Activated CD8-positive, alpha-beta memory T cell treated with anti-CD3 and anti-CD28 coated beads, Interleukin-2, amount 50 U/mL, for 4 hours (primary cell): ENCODE measurements around the gene FNDC5.

ENCODE experiments used
- DNase-seq: peaks from one replicate; pipeline ENCODE4 v3.0.0-alpha.2; 2020

FNDC5 gene

DNA sequence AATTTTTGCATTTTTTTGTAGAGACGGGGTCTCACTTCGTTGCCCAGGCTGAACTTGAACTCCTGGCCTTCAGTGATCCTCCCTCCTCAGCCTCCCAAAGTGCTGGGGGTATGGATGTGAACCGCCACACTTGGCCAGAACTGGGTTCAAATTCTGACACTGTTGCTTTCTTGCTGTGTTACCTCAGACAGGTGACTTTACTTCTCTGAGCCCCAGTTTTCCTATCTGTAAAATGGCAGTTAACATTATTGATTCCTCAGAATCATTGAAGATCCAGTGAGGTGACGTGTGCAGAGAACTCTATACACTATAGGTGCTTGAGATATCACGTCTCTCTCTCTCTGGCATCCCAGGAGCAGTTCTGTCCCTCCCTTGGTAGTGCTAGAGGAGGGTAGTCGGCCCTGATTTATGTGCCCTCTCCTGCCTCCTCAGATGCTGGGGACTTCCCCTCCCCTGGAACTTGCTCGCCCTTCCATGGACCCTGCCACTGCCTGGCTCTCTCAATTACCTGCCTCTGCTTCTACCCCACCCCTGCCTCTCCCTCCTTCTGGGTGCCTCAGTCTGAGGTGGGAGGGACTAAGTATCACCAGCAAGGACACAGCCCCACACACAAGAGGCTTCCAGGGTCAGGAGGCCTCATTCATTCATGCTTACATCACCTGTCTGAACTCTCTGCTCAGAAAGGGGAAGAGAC, 12.8 kb upstream of the FNDC5 start:
- no peak for DNase-seq

DNA sequence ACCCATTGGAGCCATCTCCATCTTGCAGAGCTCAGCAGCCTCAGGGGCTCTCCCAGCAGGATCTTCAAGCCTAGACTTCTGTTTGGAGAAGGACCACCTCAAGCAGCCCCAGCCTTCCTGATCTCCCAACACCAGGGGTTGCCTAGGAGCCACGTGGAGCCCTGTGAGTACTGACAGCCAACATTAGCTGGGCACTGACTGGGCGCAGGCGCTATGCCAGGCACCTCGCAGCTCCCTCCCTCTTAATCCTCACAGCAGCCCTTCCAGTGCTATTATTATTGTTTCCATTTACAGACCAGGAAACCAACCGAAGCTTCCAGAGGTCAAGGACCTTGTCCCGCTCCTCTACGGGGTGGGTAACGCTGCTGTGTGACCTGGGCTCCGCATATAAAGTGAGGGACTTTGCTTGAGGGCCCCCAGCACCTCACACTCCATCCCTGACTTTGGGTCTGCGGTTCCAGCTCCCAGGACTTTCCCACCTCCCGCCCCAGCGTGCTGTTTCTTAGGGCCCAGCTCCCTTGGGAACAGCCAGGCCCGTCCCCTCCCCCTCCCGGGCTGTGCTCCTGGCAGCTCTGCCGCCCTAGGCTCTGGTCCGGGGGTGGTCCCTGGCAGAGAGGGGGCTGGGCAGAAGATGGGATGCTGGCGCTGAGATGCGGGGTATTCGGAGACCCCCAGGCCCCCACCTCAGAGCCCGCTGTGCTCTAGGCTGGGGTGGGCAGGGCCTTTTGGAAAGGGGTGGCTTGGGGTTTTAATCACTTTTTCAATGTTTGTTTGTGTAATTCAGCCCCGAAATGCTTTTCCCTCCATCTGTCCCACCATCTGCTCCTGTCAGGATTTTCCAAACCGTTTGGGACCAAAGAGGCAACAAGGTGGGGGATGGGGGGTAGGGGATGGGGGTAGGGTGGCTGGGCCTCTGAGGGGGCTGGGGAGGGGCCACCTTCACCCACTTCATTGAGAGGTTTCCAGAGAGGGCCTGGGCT, 11.4 kb upstream of the FNDC5 start:
- no peak for DNase-seq

DNA sequence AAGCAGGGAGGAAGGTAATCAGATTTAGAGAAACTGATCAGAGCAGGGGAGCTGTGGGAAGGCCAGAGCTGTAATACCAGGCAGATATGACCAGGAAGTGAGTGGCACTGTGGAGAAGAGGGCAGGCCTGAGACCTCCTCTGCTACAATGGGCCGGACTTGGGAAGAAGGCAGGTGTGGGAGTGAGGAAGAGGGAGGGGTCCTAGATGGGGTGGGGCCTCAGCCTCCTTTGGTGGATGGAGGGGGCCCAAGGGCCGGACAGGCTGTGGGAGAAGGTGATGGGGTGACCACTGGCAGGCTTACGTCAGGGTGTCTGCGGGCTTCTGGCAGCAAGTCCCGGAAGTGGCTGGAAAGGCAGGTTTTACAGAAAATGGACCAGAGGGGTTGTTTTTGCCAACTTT, 10.6 kb upstream of the FNDC5 start:
- DNase-seq: no peak

DNA sequence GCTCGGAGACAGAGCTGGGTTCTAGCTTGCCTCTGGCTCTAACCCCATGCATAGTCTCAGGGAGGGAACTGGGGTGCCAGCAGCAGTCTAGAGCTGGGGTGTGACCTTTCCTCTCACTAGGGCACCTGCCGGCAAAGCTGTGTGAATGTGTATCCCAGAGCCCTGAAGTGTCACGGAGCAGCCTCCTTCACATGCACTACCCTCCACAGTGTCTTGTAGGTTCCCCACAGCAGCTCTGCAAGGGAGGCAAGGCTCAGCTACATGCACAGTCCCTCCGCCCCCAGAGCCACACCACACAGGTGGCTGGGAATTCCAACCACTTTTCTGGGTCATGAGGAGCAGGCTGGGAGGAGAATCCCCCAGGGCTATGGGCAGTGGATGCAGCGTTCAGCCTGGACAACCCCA, 7.9 kb upstream of the FNDC5 start:
- no peak for DNase-seq

DNA sequence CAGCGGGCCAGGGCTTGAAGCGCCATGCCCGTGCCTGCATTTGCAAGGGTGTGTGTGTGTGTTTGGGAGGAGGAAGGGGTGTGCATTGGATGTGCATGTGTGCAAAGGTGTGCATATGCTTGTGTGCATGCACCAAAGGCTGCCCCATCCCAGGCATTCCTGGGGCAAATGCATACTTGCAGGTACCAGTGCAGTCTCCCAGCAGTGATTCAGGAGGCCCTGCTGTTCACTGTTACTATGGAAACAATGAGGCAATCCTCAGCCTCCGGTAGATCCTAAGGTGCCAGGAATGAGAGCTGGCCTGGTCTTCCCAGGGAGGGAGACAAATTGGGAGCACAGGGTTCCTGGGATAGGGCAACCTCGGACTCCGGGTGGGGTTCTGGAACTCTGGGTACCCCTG, 7.5 kb upstream of the FNDC5 start:
- DNase-seq: no peak

DNA sequence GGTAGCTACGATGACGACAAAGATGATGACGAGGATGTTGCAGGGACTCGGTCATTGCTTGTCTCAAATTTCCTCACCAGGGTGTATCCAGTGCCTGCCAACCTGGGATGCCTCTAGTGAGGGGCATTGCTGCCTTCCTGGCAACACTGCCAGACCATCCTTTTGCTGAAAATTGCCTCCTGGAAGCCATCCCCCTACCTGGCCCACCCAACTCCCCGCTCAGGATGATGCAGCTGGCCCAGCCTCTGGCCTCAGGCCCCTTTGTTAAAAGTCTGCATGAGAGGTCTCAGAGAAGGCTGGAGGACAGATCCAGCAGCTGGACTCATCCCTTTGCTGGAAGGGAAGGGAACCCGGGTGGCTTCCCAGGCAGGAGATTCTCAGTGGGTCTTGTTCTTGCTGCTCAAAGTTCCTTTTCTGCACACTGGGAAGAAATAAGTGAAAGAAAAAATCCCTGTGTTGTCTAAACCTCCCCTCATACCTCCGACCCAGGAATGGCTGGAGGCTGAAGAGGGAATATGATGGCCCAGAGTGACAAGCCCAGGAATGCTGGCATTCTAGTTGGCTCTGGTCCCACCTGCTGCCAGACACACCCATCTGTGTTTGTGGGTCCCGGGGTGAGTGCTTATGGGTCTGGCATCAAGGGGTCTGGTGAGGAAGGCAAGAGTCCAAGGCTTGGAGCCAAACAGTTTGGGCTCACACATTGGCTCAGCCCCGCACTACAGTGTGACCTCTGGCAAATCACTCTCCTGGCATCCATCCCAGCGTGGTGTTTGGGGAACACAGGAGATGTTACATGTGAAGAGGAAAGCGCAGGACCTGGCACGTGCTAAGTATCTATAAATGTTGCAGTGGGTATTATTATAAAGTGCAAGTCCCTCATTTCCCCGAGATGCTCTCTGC, 6.7 kb upstream of the FNDC5 start:
- no peak for DNase-seq

DNA sequence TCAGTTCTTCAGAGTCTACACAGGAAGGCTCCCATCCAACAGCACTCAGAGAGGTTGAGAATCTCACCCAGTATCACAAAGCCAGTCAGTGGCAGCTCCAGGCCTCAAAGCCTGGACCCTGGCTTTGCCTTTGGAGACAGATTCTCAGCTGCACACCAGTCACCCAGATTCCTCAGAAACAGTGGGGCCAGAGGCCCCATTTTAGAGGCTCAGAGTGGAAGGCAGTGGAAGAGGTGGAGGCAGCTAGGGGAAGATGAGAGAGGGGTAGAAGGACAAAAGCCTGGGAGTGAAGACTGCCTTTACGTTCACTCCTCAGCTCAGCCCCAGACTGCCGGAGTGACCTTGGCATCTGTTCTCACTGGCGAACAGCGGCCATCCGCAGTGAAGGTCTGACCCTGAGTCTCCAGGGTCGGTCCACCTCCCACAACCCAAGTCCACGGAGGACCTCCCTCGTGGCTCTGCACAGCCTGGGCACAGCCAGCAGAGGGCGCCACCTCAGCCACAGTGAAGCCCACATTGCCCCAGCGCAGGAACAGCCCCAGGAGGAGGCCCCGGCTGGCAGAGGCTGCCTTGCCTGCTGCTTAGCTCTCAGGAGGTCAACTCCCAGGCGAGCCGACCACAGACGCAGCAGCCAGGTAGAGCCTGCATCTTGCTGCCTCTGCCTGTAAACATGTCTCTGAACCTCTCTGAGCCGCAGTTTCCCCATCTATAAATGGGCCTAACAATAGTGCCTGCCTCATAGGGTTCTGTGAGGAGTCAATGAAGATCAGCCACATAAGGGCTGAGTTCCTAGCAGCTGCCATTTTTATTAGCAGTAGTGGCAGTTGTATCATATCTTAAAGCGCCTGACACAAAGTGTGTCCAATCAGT, 5.9 kb upstream of the FNDC5 start:
- DNase-seq: peak; percentile 64

DNA sequence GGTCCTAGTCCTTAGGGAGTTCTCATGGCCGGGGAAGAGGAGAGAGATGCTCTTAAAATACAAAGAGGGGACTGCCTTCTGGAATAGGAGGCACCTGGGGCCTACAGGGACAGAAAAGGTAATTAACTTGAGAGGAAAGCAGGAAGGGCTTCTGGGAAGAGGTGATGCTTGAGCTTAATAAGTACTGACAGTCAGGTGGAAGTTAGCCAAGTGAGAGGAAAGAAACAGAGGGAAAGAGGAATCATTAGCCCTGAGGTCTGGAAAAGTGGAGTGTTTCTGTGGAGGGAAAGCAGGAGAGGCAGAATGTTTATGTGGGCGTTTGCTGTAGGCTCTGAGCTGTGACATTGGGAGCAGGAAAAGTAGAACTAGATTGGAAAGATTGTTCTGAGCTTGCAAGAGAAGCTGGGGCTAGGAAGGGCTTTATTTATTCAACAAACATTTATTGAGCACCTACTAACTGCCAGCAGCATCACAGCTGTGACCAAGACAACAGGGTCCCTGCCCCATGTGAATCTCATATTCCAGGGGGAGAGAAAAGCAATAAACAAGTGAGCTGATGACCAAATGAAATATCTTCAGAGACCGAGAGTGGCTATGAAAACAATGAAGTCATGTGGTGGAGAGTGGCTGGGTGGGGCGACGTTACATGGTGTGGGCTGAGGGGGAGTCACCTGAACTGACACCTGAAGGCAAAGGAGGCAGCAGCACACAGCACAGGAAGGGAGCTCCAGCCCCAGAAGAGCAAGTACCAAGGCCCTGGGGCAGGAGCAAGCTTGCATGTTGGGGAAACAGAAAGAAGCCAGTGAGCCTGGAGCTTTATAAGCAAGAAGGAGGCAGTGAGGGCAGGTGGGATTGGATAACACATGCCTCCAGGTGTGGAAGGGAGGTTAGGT, 4.4 kb upstream of the FNDC5 start:
- DNase-seq: no peak

DNA sequence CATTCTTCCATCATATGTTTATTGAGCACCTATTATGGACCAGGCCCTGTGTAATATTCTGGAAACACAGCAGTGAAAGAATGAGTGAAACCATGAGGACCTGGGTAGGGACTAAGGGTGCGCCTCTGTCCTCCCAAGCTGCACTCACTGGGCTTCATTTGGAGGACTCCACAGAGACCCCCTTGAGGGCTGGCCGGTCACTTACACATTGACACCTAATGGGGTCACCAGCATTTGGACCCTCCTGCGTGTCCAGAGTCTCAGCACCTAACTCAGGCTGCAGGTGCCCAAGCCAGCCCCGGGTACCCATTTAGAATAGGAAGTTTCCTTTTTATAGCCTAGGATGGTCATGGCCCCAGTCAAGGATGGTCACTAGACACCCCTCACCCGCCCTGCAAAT, 2.8 kb upstream of the FNDC5 start:
- DNase-seq: no peak

DNA sequence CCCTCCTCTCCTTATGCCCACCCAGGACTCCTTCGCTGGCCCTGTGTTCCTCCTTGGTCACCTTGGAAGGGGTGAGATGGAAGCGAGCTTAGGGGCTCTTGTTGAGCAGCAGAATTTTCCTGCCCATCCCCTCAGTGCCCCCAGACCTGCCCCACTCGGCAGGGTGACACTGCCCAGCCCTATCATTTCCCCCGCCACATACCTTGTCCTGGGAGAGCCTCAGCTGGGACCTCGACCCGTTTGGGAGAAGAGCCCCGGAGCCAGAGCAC, 1.4 kb upstream of the FNDC5 start:
- no peak for DNase-seq

DNA sequence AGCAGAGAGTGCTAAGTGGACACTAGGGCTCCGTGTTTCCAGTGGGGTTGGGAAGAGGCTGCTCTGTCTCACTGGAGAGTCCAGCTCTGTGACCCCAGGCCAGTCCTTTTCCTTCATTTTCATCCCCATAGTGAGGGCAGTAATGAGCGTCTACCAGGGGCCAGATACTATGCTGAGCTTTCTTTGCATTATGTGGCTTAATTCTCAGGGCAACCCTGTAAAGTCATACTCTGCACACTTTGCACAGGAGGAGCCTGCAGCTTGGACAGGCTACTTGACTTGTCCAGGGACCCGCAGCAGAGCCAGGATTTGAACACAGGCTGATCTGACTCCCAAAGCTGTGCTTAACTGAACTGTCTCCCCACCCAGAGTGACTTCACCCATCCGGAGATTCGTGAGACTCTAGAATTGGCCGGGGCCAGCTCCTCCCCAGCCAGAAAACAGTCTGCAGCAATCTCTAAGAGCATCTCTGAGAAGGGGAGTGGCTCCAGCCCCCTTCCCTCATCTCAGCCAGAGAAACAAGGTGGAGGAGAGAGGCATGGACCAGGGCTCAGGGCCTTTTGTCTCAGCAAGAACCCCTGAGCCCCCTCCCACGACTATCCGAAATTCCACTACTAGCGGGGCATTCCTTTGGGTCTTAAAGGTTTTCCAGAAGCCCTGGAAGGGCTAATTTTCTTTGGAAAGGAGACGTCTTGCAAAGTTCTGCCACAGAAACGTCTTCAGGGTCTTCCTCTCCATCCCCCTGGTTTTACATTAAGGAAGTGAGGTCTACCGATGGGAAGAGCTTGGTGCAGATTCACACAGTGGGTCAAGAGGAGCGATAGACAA, 866 bp upstream of the FNDC5 start:
- DNase-seq: no peak

DNA sequence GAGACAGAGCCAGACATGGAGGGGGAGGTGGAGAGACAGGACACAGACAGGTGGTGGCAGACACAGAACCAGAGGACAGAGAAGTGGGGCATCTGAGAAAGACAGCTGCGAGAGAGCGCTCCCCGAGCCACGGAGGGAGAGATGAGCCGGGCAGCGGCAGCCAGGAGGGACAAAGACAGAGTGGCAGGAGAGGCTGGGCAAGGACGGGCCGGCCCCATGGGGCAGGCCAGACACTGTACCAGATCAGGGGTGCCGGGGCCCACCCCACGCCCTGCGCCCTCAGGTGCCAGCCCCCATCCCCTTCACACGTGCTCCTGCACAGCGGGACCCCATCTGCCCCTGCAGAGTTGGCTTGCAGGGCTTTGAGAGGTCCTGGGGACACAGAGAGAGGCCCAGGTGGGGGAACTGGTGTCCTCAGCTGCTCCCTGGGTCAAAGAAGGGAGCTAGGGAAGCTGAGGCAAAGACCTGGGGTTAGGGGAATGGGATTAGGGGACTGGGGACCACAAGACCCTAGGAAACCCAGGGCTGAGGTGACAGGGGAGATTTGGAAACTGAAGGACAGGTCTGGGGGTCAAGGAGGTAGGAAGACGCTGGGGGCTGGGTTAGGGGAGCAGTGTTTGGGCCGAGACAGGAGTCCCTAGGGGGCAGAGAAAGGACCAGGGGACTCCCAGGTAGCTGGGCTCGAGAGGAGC, 643 bp downstream of the FNDC5 start:
- DNase-seq: no peak

DNA sequence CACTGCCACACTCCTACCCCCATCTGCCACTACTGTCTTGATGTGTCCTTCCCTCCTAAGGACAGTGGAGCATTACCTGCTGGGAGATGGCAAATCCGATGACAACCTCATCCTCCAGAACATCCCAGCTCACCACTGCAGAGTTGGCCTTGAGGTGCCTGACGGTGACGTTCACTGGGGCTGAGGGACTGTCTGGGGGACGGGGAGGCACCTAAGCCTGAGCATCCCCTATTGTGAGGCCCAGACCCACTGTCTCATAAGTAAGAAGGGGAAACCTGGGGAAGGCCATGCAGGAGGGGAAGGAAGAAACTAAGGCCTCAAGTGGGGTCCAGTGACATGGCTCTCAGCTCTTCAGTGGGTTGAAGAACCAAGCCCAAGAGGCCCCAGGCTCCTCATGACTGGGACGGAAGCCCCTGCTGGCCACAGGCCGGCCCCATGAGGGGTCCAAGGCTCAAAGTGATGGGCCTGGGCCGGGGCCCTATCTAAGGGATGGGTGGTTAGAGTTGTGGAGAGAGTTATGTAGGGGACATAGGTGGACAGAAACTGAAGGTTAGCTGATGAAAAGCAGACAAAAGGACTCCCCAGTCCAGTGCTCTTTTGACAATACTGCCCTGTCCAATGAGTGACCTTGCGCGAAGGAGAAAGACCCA, 1.8 kb downstream of the FNDC5 start:
- DNase-seq: no peak

DNA sequence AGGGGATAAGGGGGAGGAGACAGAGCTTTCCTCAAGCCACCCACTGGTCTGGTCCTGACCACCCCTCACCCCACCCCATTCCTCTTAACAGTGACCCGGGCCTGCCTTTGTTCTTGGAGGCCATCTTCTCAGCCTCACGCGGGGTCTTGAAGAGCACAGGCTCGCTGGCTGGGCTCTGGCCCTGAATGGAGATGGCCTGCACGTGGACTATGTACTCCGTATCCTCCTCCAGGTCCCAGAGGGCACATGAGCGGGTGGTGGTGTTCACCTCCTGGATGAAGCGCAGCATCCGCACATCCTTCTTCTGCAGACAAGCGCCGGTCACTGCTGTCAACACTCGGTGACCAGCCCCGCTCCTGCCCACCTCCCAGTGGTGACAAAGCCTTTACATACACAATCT, 2.6 kb downstream of the FNDC5 start:
- DNase-seq: no peak

DNA sequence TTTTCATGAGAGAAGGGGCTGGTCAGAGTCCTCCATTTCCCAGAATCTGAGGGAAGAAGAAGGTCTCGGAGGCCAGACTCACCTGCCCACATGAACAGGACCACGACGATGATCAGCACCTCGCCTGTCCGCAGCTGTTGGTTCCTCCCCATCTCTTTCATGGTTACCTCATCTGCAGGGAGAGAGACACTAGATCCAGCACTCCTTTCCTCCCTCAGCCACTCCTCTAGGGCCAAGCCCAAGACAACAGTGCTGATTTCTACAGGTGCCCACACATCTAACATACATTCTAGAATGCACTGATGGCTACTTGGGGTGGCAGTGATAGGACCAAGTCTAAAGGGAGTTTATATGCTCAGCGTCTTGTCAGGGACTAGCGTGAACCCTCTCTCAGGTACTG, 3.0 kb downstream of the FNDC5 start:
- no peak for DNase-seq

DNA sequence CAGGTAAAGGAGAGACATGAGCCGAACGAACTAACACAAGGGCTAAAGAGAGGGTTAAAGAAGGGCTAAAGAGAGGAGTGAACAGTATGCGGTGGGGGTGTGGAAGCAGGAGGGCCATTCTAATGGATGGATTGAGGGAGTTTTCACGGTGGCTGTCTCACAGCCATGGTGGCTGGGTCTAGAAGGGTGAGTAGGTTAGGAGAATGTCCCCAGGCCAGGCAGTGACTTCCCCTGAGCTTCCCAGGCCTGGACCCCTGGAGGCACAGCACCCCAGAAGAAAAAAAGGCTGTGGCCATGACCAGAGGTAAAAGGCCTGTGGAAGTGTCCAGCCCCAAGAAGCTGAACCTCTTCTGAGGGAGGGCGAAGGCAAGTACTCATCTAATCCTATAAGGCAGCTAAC, 3.6 kb downstream of the FNDC5 start:
- no peak for DNase-seq

DNA sequence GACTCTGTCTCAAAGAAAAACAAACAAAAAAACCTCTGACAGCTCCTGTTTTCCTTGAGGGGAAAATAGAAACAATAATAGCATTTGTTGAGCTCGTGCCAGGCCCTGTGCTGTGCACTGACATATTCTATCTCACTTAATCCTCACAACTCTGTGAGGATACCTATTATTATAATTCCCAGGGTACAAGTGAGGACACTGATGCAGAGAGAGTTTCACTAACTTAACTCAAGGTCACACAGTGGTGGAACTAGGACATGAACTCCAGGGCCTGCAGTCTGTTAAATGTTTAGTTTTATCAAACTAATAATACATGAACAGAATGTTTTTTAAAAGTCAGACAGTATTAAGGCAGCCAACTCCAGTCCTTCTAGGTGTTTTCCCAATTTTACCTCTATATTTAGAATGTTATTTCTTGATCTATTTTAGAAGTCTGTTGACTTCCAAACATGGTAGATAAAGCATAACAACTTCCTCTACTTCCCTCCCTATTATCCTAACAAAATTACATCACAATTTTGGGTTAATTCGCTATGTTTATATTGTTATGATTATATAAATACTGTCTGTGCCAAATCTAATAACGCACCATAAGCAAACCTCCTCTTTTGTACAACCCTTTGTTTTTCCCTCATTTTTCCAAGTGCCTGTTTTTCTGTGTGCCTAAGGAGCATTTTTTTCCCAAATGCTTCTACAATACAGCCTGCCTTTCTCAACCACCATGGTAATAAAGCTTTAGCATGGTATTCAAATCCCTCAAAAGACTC, 4.9 kb downstream of the FNDC5 start:
- no peak for DNase-seq

DNA sequence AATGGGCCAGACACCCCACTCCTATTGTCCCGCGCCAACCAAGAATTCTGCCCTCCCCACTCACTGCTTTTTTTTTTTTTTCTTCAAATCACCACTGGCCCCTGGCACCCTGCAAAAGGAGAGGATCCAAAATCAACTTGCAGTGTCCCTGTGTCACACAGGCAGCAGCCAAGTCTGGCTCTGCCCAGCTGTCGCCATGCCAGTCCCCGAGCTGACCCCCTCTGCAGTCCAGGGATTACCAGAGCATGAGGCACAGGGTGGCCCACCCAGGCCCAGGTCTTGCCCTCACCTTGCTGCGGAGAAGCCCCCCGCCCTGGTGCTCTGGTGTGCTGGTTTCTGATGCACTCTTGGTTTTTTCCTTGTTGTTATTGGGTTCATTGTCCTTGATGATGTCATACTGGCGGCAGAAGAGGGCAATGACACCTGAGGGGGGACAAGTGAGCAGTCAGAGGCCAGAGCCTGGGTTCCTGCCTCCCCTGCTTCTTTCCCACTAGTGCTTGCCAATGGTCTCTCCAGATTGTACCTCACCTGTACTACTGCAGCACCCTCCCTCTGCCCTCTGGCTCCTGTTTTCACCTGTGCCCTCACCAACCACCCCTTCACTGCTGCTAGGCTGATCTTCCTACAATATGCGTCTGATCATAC, 6.2 kb downstream of the FNDC5 start:
- DNase-seq: no peak
